ENCODE measurements around the gene ZFR.

Gene ZFR

DNA sequence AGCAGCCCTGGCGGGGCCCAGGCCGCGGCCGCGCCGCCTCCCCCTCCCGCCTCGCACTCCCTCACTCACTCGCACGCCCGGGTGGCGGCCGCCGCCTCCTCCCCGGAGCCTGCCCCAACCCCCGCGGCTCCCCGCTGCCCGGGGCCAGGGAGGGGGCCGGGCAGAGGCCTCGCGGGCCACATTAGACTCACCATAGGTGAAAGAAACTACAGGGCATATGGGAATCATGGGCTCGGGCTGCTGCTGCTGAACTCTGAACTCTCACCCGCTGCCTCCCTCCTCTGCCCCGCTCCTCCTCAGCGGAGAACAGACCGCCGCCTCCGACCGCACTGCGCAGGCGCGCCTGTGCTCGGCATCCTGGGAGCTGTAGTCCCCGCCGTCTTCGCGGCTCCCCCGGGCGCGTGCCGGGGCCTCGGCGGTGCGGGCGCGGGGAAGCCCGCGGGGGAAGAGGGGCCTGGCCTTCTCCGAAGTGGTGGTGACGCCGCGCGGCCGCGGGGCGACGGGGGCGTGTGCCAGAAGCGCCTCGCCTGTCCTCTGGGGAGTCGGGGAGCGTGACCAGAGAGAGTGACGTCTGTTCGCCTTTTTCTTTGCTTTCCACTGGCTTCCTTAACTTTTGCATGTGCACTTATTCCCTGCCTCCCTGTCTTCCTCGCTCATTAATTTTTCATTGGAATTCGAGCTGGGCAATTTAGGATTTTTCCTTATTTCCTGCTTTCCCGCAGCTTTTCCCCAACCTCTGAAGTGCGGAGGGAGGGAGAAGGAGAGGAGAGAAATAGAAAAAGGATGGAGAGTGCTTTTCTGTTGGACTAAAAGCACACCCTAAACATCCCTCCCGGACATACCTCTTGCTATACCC lies at the start of gene ZFR:
Gene ZFR, minus strand, starts transcription at position 310 of the 856 bp plus-strand sequence. Its CDS starts 82 bp downstream, at position 228.
- Histone ChIP-seq H3K4me3 (ENCODE audit: low read depth in 1 of 2, low read length in 2 of 2) (peak within 1 kb of the TSS; percentile 67 to 72), H3K9ac (ENCODE audit: low read depth, low read length) (peak within 1 kb of the TSS; percentile 82), H3K9me3 (ENCODE audit: insufficient read depth, low read length, severe bottlenecking) (no peaks in the 10 kb centered on the region), H3K79me2 (ENCODE audit: insufficient read depth, low read length) (peaks cover 48% of the 10 kb centered on the region), H4K20me1 (ENCODE audit: insufficient read depth, low read length) (peaks cover 27% of the 10 kb centered on the region), H3K36me3 (ENCODE audit: insufficient read depth, low read length) (peaks cover 23% of the 10 kb centered on the region), H3K4me1 (ENCODE audit: insufficient read depth, low read length) (peaks cover 39% of the 10 kb centered on the region), H2AFZ (ENCODE audit: low read depth, low read length) (peak within 1 kb of the TSS; percentile 69), H3K27ac (ENCODE audit: low read length) (peak within 1 kb of the TSS; percentile 77), H3K4me2 (ENCODE audit: insufficient read depth, low read length) (peak within 1 kb of the TSS; percentile 75), H3K27me3 (ENCODE audit: insufficient read depth, low read length, poor library complexity) (no peaks in the 10 kb centered on the region)
- peak; percentile 92 for ATAC-seq (ENCODE audit: insufficient read depth, low read depth)
- TF ChIP-seq, protein P1, sequence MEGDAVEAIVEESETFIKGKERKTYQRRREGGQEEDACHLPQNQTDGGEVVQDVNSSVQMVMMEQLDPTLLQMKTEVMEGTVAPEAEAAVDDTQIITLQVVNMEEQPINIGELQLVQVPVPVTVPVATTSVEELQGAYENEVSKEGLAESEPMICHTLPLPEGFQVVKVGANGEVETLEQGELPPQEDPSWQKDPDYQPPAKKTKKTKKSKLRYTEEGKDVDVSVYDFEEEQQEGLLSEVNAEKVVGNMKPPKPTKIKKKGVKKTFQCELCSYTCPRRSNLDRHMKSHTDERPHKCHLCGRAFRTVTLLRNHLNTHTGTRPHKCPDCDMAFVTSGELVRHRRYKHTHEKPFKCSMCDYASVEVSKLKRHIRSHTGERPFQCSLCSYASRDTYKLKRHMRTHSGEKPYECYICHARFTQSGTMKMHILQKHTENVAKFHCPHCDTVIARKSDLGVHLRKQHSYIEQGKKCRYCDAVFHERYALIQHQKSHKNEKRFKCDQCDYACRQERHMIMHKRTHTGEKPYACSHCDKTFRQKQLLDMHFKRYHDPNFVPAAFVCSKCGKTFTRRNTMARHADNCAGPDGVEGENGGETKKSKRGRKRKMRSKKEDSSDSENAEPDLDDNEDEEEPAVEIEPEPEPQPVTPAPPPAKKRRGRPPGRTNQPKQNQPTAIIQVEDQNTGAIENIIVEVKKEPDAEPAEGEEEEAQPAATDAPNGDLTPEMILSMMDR (IDR thresholded peaks at IDR 0.05; ENCODE audit: borderline replicate concordance, extremely low read depth, low read length, poor library complexity, severe bottlenecking): no peak
- TF ChIP-seq EZH2 (IDR thresholded peaks at IDR 0.05; ENCODE audit: borderline replicate concordance, low read depth, low read length, severe bottlenecking): no peak
- peak; percentile 94 for DNase-seq

DNA sequence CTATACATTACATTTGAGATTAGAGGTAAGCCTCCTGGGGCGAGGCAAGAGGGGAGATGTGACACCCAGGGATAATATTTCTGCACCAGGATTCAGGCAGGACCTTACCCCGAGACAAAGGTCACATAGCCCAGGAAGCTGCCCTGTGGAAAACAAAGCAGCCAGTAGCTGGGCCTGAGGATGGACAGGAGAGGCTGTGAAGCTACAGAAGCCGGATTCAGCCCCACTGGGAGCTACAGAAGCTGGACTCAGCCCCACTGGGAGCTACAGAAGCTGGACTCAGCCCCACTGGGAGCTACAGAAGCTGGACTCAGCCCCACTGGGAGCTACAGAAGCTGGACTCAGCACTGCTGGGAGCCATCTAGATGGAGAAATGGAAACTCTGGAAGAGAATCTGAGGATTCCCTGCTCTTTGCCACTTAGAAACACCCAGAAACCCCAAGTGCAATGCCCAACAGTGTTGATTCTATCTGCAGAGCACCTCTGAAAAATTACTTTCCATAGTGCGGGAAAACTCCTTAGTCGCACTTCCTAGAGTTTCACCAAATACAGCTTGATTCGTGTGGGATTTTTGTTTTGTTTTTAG lies 46.5 kb upstream of the ZFR start:
- no peaks in the 10 kb centered on the region for H3K79me2 ChIP-seq (ENCODE audit: insufficient read depth, low read length)
- no peak for ATAC-seq (ENCODE audit: insufficient read depth, low read depth)
- no peak overlapping the region for H3K4me3 ChIP-seq (ENCODE audit: low read depth in 1 of 2, low read length in 2 of 2)
- H3K27me3 ChIP-seq (ENCODE audit: insufficient read depth, low read length, poor library complexity): no peaks in the 10 kb centered on the region
- no peak overlapping the region for H2AFZ ChIP-seq (ENCODE audit: low read depth, low read length)
- no peaks in the 10 kb centered on the region for H3K9me3 ChIP-seq (ENCODE audit: insufficient read depth, low read length, severe bottlenecking)
- no peak overlapping the region for H3K9ac ChIP-seq (ENCODE audit: low read depth, low read length)
- no peak overlapping the region for H3K4me2 ChIP-seq (ENCODE audit: insufficient read depth, low read length)
- no peaks in the 10 kb centered on the region for H3K4me1 ChIP-seq (ENCODE audit: insufficient read depth, low read length)
- H3K27ac ChIP-seq (ENCODE audit: low read length): no peak overlapping the region
- TF ChIP-seq EZH2 (IDR thresholded peaks at IDR 0.05; ENCODE audit: borderline replicate concordance, low read depth, low read length, severe bottlenecking): no peak
- TF ChIP-seq, protein P1 (IDR thresholded peaks at IDR 0.05; ENCODE audit: borderline replicate concordance, extremely low read depth, low read length, poor library complexity, severe bottlenecking): no peak
- H3K36me3 ChIP-seq (ENCODE audit: insufficient read depth, low read length): no peaks in the 10 kb centered on the region
- no peaks in the 10 kb centered on the region for H4K20me1 ChIP-seq (ENCODE audit: insufficient read depth, low read length)
- DNase-seq: no peak

DNA sequence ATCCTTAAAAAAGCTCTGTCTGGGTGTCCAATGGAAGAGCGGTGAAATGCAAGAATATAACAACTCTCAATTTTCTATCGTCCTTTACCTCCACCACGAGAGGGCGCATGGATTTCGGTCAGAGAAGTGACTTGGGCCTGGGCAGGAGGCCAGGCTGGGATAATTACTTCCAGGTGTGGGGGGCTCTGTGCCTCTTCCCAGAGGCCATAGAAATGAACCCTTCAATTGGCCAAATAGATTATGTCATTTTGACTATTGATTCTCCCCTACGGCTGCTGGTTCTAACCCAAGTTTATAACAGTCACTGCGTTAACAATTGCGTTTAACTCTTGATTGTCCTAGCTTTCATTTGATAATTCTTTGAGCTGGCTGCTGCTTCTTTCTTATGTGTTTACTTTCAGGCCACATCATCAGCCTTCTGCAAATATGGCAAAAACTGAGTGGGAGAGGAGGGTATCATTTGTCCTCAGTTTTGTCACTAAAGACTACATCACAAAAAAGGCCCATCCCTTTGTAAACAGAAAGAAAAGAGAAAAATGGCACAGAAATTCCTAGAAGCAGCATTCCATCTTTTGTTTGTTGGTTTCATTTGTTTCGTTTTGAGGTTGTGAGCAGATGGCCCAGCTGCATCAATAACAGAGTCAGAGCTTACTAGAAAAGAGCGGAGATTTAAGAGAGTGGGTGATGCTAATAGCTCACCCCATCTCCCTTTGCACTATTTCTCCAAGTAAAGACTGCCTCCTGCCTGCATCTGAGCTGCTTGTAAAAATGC lies 45.4 kb upstream of the ZFR start:
- H3K4me1 ChIP-seq (ENCODE audit: insufficient read depth, low read length): no peaks in the 10 kb centered on the region
- no peaks in the 10 kb centered on the region for H4K20me1 ChIP-seq (ENCODE audit: insufficient read depth, low read length)
- H3K4me3 ChIP-seq (ENCODE audit: low read depth in 1 of 2, low read length in 2 of 2): no peak overlapping the region
- no peak overlapping the region for H3K9ac ChIP-seq (ENCODE audit: low read depth, low read length)
- H3K79me2 ChIP-seq (ENCODE audit: insufficient read depth, low read length): no peaks in the 10 kb centered on the region
- TF ChIP-seq EZH2 (IDR thresholded peaks at IDR 0.05; ENCODE audit: borderline replicate concordance, low read depth, low read length, severe bottlenecking): no peak
- TF ChIP-seq, protein P1 (IDR thresholded peaks at IDR 0.05; ENCODE audit: borderline replicate concordance, extremely low read depth, low read length, poor library complexity, severe bottlenecking): peak; percentile 67
- H3K4me2 ChIP-seq (ENCODE audit: insufficient read depth, low read length): no peak overlapping the region
- no peaks in the 10 kb centered on the region for H3K9me3 ChIP-seq (ENCODE audit: insufficient read depth, low read length, severe bottlenecking)
- peak; percentile 76 for ATAC-seq (ENCODE audit: insufficient read depth, low read depth)
- H3K36me3 ChIP-seq (ENCODE audit: insufficient read depth, low read length): no peaks in the 10 kb centered on the region
- no peak overlapping the region for H2AFZ ChIP-seq (ENCODE audit: low read depth, low read length)
- H3K27ac ChIP-seq (ENCODE audit: low read length): no peak overlapping the region
- DNase-seq: peak; percentile 46
- H3K27me3 ChIP-seq (ENCODE audit: insufficient read depth, low read length, poor library complexity): no peaks in the 10 kb centered on the region
